Astrocyte (in vitro differentiated cells and primary cell): ENCODE measurements around the gene AUTS2. TPM values are rescaled to one million over a fixed set of nuclear protein-coding genes. Genes with fewer than 3 reads are reported as not detected.
A peak's percentile ranks its signal among the peaks of the same experiment; 100 is the strongest.

Source experiments
- DNase-seq: peaks from one replicate; pipeline ENCODE4 v3.0.0-alpha.2; 2010; ENCODE audit warnings: low read depth
- FAIRE-seq: peaks from 2 replicates; lab custom pipeline; 2011; peaks lifted over from hg19 to GRCh38; lab: Jason Lieb, UNC
- H2AFZ ChIP-seq: 2 replicates; pipeline ENCODE4 v1.6.0; 2012; ENCODE audit warnings: low read depth, low read length, inconsistent platforms
- H3K27ac ChIP-seq: 2 replicates; pipeline ENCODE4 v1.5.1; 2011; ENCODE audit warnings: low read depth, low read length, inconsistent platforms
- H3K27me3 ChIP-seq: 2 replicates; pipeline ENCODE4 v1.6.0; 2011; ENCODE audit warnings: low read length, inconsistent platforms; ENCODE audit not compliant: insufficient read depth
- H3K36me3 ChIP-seq: 2 replicates; pipeline ENCODE4 v1.5.1; 2011; ENCODE audit warnings: low read length, inconsistent platforms; ENCODE audit not compliant: insufficient read depth
- H3K4me1 ChIP-seq: 2 replicates; pipeline ENCODE4 v1.5.1; 2011; ENCODE audit warnings: low read length, inconsistent platforms; ENCODE audit not compliant: insufficient read depth
- H3K4me2 ChIP-seq: 2 replicates; pipeline ENCODE4 v1.6.0; 2012; ENCODE audit warnings: low read length, inconsistent platforms
- H3K4me3 ChIP-seq: 2 replicates; pipeline ENCODE4 v1.5.1; 2011; ENCODE audit warnings: low read depth, mild to moderate bottlenecking, low read length, inconsistent platforms; ENCODE audit not compliant: insufficient read depth
- H3K79me2 ChIP-seq: 2 replicates; pipeline ENCODE4 v1.6.0; 2012; ENCODE audit warnings: mild to moderate bottlenecking, low read length, inconsistent platforms; ENCODE audit not compliant: insufficient read depth
- H3K9ac ChIP-seq: 2 replicates; pipeline ENCODE4 v1.6.0; 2012; ENCODE audit warnings: mild to moderate bottlenecking, low read length, inconsistent platforms
- H3K9me3 ChIP-seq: 2 replicates; pipeline ENCODE4 v1.5.1; 2012; ENCODE audit warnings: low read depth, mild to moderate bottlenecking, low read length, inconsistent platforms; ENCODE audit not compliant: insufficient read depth
- H4K20me1 ChIP-seq: 2 replicates; pipeline ENCODE4 v1.6.0; 2012; ENCODE audit warnings: low read length, inconsistent platforms; ENCODE audit not compliant: insufficient read depth
- H3K27ac Mint-ChIP-seq: one replicate; pipeline ENCODE4 v1.8.0; 2021; ENCODE audit warnings: mild to moderate bottlenecking, mixed read lengths; ENCODE audit not compliant: unreplicated experiment
- H3K27me3 Mint-ChIP-seq: one replicate; pipeline ENCODE4 v1.8.0; 2021; ENCODE audit warnings: low read depth, mixed read lengths; ENCODE audit not compliant: unreplicated experiment
- H3K36me3 Mint-ChIP-seq: one replicate; pipeline ENCODE4 v1.8.0; 2021; ENCODE audit warnings: low read depth, mixed read lengths; ENCODE audit not compliant: unreplicated experiment
- H3K4me1 Mint-ChIP-seq: one replicate; pipeline ENCODE4 v1.8.0; 2021; ENCODE audit warnings: low read depth, mixed read lengths; ENCODE audit not compliant: unreplicated experiment
- H3K4me3 Mint-ChIP-seq: one replicate; pipeline ENCODE4 v1.8.0; 2021; ENCODE audit warnings: mild to moderate bottlenecking, moderate library complexity, mixed read lengths; ENCODE audit not compliant: unreplicated experiment
- H3K9me3 Mint-ChIP-seq: one replicate; pipeline ENCODE4 v1.8.0; 2021; ENCODE audit warnings: mild to moderate bottlenecking, mixed read lengths; ENCODE audit not compliant: unreplicated experiment
- EZH2 ChIP-seq: IDR thresholded peaks from 2 replicates; pipeline ENCODE4 v1.6.1; 2012; ENCODE audit warnings: mild to moderate bottlenecking, low read length, inconsistent platforms; ENCODE audit not compliant: insufficient read depth
- total RNA-seq: library from RNA; stranded (reverse); gene quantifications from 2 replicates; pipeline ENCODE4 v1.2.1, GENCODE V29; 2021
- TF ChIP-seq, protein P1 (sequence below): IDR thresholded peaks from 2 replicates; pipeline ENCODE4 v1.5.1; 2011; ENCODE audit warnings: low read depth, mild to moderate bottlenecking, inconsistent platforms, low read length, moderate library complexity; ENCODE audit not compliant: insufficient read depth

The AUTS2 gene
- total RNA-seq, 1 donor from 2014 or later = 73.2 TPM

GRCh38 chr7:70712942-70713341, 1114.7 kb downstream of the AUTS2 start:
- H3K36me3 Mint-ChIP-seq = peaks cover 13% of the 10 kb centered on the region
- Histone ChIP-seq H3K27ac (no peak overlapping the region), H3K4me2 (no peak overlapping the region), H3K27me3 (no peaks in the 10 kb centered on the region), H3K9ac (no peak overlapping the region), H3K36me3 (no peaks in the 10 kb centered on the region), H2AFZ (no peak overlapping the region), H3K4me3 (no peak overlapping the region), H3K9me3 (no peaks in the 10 kb centered on the region), H3K4me1 (peaks cover 18% of the 10 kb centered on the region), H3K79me2 (peaks cover 85% of the 10 kb centered on the region), H4K20me1 (peaks cover 74% of the 10 kb centered on the region)
- no peak for TF ChIP-seq EZH2
- TF ChIP-seq, protein P1, sequence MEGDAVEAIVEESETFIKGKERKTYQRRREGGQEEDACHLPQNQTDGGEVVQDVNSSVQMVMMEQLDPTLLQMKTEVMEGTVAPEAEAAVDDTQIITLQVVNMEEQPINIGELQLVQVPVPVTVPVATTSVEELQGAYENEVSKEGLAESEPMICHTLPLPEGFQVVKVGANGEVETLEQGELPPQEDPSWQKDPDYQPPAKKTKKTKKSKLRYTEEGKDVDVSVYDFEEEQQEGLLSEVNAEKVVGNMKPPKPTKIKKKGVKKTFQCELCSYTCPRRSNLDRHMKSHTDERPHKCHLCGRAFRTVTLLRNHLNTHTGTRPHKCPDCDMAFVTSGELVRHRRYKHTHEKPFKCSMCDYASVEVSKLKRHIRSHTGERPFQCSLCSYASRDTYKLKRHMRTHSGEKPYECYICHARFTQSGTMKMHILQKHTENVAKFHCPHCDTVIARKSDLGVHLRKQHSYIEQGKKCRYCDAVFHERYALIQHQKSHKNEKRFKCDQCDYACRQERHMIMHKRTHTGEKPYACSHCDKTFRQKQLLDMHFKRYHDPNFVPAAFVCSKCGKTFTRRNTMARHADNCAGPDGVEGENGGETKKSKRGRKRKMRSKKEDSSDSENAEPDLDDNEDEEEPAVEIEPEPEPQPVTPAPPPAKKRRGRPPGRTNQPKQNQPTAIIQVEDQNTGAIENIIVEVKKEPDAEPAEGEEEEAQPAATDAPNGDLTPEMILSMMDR = no peak
- peaks cover 30% of the 10 kb centered on the region for H3K4me1 Mint-ChIP-seq
- DNase-seq = no peak
- H3K27ac Mint-ChIP-seq = no peak overlapping the region
- H3K27me3 Mint-ChIP-seq = no peaks in the 10 kb centered on the region
- H3K9me3 Mint-ChIP-seq = peaks cover 4% of the 10 kb centered on the region
- H3K4me3 Mint-ChIP-seq = no peak overlapping the region
- no peak for FAIRE-seq

DNA sequence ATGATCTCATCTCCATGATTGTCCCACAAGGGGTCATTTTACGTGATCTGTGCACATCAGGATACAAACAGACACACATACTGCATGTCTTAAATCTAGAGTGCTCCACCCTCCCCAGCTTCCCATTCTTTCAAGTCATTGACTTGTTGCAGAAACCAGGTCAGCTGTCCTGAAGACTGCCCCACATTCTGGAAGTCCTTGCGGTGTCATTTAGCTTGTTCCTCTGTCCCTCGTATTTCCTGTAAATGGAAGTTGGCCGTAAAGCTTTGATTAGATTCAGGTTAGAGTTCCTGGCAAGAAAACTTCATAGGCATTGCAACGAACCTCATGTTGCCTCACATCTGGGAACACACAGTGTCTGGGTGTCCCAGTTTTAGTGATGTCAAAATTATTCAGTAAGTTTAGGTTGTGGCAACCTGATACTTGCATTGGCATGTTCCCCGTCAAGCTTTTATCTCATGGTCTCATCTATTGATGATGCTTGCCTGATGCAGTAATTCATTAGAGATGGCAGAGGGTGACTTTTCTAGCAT, 1116.3 kb downstream of the AUTS2 start:
- H3K36me3 ChIP-seq = no peaks in the 10 kb centered on the region
- Mint-ChIP-seq H3K4me3 (no peak overlapping the region), H3K9me3 (peaks cover 4% of the 10 kb centered on the region), H3K36me3 (peaks cover 13% of the 10 kb centered on the region), H3K27me3 (no peaks in the 10 kb centered on the region), H3K27ac (peak overlapping the region; percentile 15), H3K4me1 (peaks cover 31% of the 10 kb centered on the region)
- FAIRE-seq = no peak
- no peak overlapping the region for H3K4me2 ChIP-seq
- peaks cover 78% of the 10 kb centered on the region for H4K20me1 ChIP-seq
- no peaks in the 10 kb centered on the region for H3K27me3 ChIP-seq
- peaks cover 16% of the 10 kb centered on the region for H3K4me1 ChIP-seq
- H3K79me2 ChIP-seq = peaks cover 85% of the 10 kb centered on the region
- no peak overlapping the region for H3K27ac ChIP-seq
- no peak for DNase-seq
- no peak overlapping the region for H3K9ac ChIP-seq
- no peak for TF ChIP-seq EZH2
- TF ChIP-seq, protein P1 = no peak
- no peaks in the 10 kb centered on the region for H3K9me3 ChIP-seq
- no peak overlapping the region for H2AFZ ChIP-seq
- no peak overlapping the region for H3K4me3 ChIP-seq

DNA sequence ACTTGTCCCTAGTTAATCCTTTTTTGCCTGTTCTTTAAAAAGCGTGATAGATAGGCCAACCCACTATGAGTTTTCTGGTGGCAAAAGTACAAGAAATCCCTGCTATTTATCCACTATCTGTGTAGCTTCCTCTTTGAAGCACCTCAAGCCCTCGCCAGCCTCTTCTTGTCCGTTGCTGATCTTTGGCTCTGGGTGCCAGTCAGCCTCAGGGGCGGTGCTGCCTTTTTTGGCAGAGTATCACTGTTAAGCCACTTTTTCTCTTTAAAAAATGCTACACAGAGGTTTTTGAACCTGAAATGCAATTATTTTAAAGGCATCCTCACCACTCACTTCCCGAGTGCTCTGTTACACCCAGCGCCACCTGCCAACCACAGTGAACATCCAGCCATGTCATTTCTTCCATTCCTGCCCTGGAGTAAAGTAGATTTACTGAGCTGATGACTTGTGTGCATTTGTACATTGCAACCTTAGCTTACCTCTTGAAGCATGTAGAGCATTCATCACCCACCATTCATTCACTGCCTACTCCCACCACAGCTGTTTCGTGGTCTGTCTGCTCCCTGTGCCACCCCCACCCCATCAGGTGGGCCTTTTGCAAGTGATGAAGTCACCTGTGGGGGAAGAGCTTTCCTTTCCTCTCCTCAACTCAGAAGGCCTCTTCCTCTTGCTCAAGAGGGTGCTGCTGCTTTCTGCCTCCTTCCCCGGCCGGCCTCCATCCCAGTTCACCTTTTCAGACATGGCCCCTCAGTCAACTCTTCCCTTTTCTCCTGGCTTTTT, 1119.5 kb downstream of the AUTS2 start:
- no peaks in the 10 kb centered on the region for H3K9me3 ChIP-seq
- Mint-ChIP-seq H3K4me3 (no peak overlapping the region), H3K27ac (no peak overlapping the region), H3K36me3 (peaks cover 17% of the 10 kb centered on the region), H3K9me3 (peaks cover 4% of the 10 kb centered on the region), H3K27me3 (no peaks in the 10 kb centered on the region), H3K4me1 (peaks cover 19% of the 10 kb centered on the region)
- no peaks in the 10 kb centered on the region for H3K27me3 ChIP-seq
- H3K27ac ChIP-seq = no peak overlapping the region
- no peak overlapping the region for H3K4me3 ChIP-seq
- H2AFZ ChIP-seq = no peak overlapping the region
- H4K20me1 ChIP-seq = peaks cover 68% of the 10 kb centered on the region
- no peak for FAIRE-seq
- no peak overlapping the region for H3K4me2 ChIP-seq
- no peak for DNase-seq
- H3K9ac ChIP-seq = no peak overlapping the region
- TF ChIP-seq, protein P1 = no peak
- no peak for TF ChIP-seq EZH2
- H3K79me2 ChIP-seq = peaks cover 84% of the 10 kb centered on the region
- no peaks in the 10 kb centered on the region for H3K36me3 ChIP-seq
- no peaks in the 10 kb centered on the region for H3K4me1 ChIP-seq
